Measurements from ENCODE around the gene SMYD3.

- TF ChIP-seq EZH2 (IDR thresholded peaks at IDR 0.05; ENCODE audit: low read depth) (no peak), CTCF (conservative IDR thresholded peaks at IDR 0.05) (no peak)
These were observed 88.3 kb downstream of the SMYD3 start for GRCh38 chr1:246418565-246419312.
